Stimulated activated CD8-positive, alpha-beta memory T cell treated with anti-CD3 and anti-CD28 coated beads, Interleukin-15, amount 100 ng/mL, for 4 hours (primary cell): ENCODE data around the gene CD22.

Experiments
- DNase-seq, 2 donors: peaks; one replicate each; pipeline ENCODE4 v3.0.0-alpha.2; 2020; ENCODE audit warnings: low read depth in 2 of 2

Gene CD22

DNA sequence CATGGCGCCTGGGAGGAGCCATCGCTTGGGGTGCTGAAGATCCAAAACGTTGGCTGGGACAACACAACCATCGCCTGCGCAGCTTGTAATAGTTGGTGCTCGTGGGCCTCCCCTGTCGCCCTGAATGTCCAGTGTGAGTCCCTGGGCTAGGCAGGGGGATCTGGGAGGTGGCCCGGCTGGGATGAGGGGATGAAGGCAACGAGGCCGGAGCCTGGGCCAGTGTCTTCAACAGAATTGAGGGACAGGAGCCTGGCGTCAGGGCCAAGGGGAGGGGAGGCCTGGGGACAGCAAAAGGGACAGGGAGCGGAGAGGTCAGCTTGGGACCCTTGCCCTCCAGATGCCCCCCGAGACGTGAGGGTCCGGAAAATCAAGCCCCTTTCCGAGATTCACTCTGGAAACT lies 12.0 kb downstream of the CD22 start:
- DNase-seq: no peak

DNA sequence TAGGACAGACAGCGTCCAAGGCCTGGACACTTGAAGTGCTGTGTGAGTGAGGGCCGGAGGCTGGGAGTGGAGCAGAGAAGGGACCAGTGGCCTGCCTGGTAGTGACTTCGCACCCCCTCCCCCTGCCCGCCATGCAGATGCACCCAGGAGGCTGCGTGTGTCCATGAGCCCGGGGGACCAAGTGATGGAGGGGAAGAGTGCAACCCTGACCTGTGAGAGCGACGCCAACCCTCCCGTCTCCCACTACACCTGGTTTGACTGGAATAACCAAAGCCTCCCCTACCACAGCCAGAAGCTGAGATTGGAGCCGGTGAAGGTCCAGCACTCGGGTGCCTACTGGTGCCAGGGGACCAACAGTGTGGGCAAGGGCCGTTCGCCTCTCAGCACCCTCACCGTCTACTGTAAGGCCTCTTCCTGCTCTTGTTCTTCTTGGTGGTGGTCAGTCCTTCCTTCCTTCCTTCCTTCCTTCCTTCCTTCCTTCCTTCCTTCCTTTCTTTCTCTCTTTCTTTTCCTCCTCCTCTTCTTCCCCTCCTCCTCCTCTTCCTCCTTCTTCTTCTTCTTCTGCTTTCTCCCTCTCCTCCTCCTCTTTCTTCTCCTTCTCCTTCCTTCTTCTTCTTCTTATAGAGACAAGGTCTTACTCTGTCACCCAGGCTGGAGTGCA lies 12.7 kb downstream of the CD22 start:
- no peak for DNase-seq

DNA sequence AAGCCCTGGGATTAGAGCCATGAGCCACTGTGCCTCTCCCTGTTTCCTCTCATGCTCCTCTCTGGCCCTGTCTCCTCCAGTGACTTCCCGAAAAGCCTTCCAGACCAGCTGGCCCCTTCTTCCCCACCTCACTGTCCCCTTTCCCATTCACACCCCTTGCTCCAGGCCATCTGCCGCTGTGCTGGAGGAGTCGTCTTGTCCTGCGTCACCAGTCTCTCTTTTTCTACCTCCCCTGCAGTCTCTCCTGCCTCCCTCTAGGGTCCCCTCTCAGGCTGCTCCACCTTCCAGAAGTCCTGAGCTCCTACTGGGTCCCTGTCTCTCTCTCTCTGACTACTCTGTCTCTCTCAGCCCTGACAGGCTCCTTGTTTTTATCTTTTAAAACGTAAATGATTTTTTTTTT lies 13.4 kb downstream of the CD22 start:
- no peak for DNase-seq

DNA sequence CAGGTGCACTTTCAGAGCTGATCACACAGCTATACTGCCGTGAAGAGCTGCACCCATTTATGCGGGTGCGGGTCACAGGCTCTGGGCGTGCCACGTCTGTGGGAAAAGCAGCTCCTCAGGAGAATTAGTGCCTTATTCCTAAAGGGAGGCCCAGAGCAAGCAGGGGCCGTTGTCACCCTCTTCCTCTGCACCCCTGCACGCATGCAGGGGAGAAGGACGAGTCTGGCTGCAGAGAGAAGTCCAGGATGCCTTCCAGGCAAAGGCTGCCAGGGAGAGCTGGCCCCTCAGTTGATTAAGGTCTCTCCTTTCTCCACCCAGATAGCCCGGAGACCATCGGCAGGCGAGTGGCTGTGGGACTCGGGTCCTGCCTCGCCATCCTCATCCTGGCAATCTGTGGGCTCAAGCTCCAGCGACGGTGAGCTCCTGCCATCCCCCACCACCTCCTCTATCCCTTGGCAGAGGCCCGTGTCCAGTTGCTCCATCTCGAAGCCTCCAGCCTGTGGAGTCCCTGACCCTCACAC lies 15.6 kb downstream of the CD22 start:
- DNase-seq: no peak

DNA sequence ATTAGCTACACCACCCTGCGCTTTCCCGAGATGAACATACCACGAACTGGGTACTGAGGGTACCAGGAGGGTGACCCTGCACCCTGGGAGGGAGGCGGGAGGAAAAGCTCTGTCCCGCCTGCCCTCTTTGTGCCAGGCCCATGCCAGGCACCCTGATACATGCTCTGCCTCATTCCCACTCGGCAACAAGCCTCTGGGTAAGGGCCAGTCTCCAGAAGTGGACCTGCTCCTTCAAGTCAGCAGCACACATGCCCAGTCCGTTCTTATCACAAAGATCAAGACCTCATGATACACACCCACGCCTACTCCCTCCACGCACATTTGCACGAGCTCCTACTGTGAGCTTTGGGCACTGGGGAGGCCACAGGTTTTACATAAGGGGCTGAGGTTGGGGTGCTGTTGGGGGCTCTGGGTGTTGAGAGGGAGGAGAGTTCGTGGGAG lies 16.7 kb downstream of the CD22 start:
- no peak for DNase-seq

DNA sequence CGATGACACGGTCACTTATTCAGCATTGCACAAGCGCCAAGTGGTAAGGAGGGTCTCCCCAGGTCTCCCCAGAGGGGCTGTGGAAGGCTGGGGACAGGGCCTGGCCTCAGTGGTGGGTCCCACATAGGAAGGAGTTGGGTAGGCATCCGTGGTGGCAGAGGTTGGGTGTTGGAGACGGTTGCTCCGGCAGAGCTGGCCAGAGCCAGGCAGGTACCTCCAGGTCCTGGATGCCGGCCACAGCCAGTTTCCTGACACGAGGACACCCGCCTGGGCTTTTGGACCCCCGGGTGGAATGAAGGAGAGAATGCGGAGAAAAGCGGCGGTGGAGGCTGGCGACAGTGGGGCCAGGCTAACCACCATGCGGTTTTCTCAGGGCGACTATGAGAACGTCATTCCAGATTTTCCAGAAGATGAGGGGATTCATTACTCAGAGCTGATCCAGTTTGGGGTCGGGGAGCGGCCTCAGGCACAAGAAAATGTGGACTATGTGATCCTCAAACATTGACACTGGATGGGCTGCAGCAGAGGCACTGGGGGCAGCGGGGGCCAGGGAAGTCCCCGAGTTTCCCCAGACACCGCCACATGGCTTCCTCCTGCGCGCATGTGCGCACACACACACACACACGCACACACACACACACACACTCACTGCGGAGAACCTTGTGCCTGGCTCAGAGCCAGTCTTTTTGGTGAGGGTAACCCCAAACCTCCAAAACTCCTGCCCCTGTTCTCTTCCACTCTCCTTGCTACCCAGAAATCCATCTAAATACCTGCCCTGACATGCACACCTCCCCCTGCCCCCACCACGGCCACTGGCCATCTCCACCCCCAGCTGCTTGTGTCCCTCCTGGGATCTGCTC lies 17.4 kb downstream of the CD22 start:
- DNase-seq: peak; percentile 48 to 56

DNA sequence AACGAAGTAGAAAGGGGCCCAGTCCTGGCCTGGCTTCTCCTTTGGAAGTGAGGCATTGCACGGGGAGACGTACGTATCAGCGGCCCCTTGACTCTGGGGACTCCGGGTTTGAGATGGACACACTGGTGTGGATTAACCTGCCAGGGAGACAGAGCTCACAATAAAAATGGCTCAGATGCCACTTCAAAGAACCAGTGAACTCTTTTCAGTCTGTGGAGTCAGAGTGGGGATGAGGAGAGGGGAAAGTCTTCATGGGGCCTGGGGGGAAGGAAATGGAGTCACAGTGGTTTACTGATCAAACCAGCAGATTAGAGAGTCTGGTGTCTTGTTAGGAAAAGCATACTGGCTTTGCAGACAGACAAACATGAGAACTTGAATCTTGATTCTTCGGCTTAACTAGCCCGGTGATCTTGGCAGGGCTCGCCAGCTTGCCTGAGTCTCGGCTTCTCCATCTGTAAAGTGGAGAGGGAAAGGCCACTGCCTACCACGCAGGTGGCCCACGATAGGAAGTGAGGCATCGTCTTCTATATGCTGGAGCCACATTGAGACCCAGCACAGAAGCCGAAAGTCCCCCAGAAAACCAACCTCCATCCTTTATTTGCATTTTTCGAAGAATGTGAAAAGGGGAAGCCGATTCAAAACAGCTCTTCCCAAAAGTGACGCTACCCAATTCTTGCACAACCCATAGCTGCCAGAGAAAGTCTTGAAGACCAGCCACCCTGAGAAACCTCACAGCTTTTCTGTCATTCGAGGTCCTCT lies 18.4 kb downstream of the CD22 start, which contains the start of gene FFAR1:
FFAR1 (plus strand) TSS at position 732 of the 759 bp plus-strand sequence. CDS start 3,650 bp downstream, outside the sequence.
- DNase-seq: peak in 1 of 2 donors; percentile 13

DNA sequence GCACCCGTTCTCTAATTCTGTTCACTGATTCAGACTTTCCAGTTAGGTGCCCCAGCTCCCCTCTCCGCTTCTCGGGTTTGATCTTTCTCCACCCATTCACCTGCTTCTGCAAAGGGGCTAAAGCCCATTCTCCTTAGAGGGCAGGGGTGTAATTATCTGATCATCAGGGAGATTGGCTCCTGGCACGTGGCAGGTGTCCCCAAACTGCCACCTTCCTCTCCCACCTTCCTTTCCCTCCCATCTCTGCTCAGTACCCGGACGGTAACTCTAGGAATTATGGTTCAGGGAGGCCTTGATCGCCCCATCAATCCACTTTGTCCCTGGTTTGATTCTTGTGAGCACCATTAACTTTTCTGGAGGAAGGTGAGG lies 18.9 kb downstream of the CD22 start:
- DNase-seq: no peak

DNA sequence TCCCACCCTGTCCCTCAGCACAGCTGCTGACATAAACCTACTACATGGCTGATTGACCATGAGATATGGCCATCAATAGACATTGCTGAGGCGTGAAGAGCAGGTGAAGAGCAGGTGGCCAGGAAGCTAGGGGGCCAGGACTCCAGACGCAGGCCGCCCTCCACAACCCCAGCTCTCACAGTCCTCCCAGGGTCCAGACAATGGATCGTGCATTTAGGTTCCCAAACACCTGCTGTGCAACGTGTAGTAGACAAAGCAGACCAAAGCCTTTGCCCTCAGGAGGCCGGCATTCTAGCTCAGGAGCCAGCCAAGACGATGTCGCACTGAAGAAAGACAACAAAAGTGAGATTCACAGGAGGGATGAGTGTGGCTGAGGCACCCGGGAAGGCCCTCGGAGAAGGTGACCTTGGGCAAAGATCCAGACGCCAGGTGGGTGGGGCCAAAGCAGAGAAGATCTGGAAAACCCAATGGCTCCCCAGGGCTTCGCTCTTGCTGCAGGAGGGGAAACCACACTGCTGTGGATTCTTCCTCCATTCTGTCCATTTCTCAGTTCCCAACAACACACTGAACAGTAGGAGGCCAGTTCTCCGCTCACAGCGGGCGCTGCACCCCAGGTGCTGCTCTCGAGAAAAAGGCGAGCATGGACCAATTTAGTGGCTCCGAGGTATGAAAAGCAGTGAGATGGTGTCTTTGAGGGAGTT lies 20.1 kb downstream of the CD22 start:
- no peak for DNase-seq

DNA sequence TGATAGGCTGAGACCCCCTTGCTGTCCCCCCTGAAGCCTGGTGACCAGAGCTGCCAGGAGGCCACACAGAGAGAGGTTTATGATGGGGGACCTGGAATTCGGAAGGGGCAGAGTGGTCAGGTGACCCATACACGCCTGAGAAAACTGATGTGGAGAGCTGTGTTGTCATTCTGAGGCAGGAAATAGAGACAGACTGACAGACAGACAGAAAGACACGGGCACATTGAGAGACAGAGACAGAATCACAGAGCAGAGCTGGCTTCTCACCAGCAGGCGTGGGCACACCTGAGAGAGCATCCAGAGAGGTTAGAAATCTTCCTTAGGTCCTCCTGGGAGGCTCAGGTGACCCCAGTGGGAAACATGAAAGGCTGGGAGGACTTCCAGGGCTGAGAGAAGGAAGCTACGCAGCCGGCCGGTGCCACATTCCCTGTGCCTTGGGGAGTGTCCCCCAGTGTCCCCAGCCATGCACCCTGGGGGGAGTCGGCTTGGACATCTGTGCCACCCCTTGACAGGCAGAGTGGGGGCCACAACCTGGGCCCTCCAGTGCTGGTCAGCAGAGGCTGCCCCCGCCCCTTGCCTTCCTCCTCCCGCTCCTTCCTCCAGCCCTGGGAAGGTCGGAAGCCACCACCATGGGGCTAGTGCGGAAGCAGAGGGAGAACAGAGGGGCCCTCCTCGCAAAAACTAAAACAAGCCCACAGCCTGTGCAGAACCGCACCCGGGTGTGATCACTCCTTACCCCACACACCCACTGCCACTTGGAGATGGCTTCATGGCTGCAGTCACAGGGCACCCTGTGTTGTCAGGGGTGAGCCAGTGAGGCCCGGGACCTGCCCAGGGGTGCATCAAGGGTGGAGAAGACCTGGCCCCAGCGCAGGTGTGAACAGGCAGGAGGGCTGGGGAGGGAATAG lies 20.9 kb downstream of the CD22 start:
- no peak for DNase-seq

DNA sequence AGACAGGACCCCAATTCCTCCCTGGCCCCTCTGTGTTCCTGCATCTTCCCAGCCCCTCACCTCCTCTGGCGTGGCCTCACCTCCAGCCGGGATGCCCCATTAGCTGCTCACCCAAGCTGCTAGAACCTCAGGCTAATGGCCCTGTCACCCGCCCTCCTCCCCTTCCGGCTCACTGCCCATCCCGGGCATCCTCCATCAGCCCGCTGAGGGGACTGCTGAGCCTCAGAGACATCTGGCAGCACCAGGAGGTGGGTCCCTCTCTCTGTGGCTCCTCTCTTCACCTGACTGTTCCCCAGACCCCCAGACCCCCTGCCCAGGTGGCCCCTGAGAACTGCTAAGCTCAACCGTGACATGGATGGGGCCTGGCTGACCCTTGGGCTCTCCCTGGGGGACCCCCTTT lies 21.6 kb downstream of the CD22 start:
- DNase-seq: no peak

DNA sequence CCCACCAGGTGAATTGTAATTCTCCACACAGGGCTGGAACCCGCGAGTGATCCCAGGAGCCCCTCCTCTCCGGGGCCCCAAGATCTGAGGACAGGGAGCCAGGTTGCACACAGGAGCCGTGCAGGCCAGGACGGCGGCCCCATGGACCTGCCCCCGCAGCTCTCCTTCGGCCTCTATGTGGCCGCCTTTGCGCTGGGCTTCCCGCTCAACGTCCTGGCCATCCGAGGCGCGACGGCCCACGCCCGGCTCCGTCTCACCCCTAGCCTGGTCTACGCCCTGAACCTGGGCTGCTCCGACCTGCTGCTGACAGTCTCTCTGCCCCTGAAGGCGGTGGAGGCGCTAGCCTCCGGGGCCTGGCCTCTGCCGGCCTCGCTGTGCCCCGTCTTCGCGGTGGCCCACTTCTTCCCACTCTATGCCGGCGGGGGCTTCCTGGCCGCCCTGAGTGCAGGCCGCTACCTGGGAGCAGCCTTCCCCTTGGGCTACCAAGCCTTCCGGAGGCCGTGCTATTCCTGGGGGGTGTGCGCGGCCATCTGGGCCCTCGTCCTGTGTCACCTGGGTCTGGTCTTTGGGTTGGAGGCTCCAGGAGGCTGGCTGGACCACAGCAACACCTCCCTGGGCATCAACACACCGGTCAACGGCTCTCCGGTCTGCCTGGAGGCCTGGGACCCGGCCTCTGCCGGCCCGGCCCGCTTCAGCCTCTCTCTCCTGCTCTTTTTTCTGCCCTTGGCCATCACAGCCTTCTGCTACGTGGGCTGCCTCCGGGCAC lies 22.6 kb downstream of the CD22 start:
- DNase-seq: no peak

DNA sequence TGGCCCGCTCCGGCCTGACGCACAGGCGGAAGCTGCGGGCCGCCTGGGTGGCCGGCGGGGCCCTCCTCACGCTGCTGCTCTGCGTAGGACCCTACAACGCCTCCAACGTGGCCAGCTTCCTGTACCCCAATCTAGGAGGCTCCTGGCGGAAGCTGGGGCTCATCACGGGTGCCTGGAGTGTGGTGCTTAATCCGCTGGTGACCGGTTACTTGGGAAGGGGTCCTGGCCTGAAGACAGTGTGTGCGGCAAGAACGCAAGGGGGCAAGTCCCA lies 23.1 kb downstream of the CD22 start:
- DNase-seq: no peak

DNA sequence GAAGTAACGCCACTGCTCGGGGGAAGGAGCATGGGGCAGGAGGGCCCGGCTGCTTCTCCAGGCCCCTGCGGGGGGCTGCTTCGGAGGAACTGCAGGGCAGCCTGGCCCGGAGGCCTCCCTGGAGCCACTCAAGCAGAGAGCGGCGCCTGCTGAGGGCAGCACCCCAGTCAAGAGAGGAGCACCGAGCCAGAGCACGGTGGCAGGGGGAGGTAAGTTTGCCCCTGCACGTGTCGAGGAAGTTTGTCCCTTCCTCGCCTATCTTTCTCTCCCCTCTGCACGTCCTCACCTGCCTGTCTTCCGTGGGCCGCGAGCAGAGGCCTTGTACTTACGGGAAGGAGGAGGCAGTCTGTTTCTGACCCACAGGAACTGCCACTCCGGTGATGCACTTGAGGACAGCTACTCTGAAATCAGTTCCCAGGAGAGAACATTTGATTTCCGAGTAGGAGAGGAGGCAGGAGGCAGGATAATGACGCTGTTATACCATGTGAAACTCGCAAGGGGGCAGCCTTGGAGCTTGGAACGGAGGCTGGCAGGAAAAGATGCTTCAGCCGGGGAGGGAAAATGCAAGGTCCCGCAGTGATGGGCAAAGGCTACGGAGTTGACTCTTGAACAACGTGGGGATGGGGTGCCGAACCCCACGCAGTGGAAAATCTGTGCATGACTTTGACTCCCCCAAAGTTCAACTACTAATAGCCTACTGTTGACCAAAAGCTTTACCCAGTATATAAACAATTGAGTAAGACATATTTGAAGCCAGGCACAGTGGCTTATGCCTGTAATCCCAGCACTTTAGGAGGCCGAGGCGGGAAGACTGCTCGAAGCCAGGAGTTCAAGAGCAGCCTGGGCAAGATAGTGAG lies 23.7 kb downstream of the CD22 start:
- peak; percentile 29 to 45 for DNase-seq

DNA sequence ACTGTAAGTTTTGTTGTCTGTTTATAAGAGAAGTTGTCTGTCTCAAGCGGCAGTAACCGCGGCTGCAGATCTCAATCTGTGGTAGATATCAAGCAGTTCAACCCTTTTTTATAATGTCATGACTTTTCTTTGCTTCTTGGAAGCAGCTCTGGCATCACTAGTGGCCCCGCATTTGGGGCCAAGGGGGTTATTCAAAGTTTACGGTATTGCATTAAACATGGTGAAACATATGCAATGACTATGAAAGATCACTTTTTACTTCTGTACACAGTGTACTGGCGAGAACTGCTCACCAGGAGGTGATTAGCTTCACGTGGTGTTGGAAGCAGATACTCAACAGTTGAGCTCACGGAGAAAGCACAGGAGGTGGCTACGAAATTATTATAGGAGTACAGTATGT lies 24.6 kb downstream of the CD22 start:
- no peak for DNase-seq

DNA sequence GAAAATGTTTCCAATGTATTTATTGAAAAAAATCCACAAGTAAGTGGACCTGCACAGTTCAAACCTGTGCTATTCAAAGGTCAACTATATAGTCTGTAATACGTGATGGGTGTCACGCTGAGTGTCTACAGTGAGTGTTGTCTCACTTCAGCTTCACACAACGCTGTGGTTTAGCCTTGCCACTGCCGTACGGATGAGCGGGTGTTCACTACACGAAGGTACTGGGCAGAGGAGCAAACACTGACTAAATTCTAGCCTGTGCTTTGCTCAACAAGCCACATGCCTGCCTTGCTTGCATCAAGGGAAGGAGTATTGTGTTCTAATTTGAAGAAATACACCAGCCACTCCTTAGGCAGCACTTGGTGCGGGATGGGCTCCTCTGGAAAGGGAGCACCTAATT lies 25.9 kb downstream of the CD22 start:
- DNase-seq: no peak

DNA sequence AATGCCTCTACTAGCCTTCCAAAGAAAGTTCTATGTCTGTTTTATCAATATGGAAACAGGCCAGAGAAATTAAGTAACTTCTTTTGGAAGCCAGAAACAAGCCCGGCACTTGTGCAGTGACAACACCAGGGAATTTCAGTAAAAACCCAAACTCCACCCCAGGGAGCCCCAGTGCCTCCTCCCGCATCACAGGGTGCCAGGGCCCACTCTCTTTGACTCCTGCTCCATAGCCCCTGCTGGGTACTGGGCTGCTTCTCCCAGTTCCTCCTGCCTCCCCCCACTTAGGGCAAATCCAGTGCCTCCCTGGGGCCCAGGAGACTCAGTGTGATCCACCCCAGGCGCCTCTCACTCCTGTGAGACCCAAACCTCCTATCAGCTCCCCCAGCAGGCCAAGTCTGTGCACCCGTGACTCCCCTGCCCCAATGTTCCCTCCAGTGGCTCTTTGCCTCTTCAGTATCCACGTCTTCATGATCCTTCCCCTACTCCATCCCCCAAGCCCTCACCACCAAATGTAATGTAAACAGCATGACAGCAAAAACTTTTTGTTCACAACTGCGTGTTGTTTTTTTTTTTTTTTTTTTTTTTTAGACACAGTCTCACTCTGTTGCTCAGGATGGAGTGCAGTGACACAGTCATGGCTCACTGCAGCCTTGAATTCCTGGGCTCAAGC lies 26.9 kb downstream of the CD22 start:
- no peak for DNase-seq

DNA sequence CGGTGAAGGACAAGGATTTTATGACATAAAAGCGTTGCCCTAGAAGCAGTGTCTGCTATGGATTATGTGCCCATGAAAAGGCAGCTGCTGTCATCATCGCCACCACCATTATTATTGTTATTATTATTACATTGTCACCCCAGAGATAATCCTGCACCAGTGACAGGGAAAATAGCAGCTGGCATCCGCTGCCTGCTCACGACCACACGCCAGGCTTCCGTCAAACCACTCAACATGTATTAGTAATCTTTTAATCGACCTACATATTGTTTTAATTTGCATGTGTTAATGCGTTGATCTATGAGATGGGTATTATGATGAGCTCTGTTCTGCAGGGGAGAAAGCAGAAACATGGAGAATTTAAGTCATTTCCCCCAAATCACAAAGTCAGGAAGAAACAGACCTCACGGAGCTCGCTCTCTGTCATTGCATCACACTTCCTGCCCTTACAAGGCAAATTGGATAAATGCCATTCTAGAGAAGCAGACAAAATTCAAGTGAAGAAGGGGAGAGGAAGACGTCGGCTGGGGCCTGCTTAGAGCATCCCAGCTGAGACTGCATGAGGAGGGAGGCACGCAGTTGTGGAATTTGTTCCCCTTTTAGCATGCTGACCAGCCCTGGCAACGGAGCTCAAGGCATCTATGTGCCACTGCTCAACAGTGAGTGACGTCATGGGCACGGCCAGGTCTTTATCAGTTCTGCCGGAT lies 29.0 kb downstream of the CD22 start, which contains the start of gene FFAR3:
FFAR3 (plus strand) TSS at position 594 of the 707 bp plus-strand sequence. CDS start 431 bp downstream, outside the sequence.
- no peak for DNase-seq
